HepG2 (cell line): ENCODE data around the gene OLR1. TPM values are rescaled to one million over a fixed set of nuclear protein-coding genes. Genes with fewer than 3 reads are reported as not detected.

Experiments used
- ATAC-seq: fragments of 200-7000 bp; cut with Tn5 transposase; 3 replicates; pipeline ENCODE4 v1.9.1; 2020; ENCODE audit warnings: mild to moderate bottlenecking, moderate library complexity
- BruUV-seq: library from RNA; stranded (reverse); fragments of 400-500 nt; replicated peaks from 2 replicates; lab custom pipeline; 2021; lab: Mats Ljungman, UMichigan
- CTCF ChIA-PET: fragments of 300-600 bp; formaldehyde crosslinking; extraction: SDS; loops from one replicate; lab custom pipeline; 2021; ENCODE audit warnings: low total read pairs, inconsistent platforms, low intra/inter-chr PET ratio; lab: Yijun Ruan, JAX
- POLR2A ChIA-PET: fragments of 350-600 bp; sonication (Branson Sonifier 250); formaldehyde crosslinking; loops from one replicate; lab custom pipeline; 2020; ENCODE audit warnings: antibody characterized with exemption, inconsistent platforms; lab: Yijun Ruan, JAX
- DNase-seq: peaks from one replicate; pipeline ENCODE4 v3.0.0-alpha.2; 2015; ENCODE audit warnings: low spot score
- FAIRE-seq: peaks from 3 replicates; lab custom pipeline; 2011; peaks lifted over from hg19 to GRCh38; lab: Jason Lieb, UNC
- H2AFZ ChIP-seq: one replicate; pipeline ENCODE4 v1.6.1; 2011; ENCODE audit warnings: low read length, inconsistent platforms
- H3K27ac ChIP-seq: fragments of 300-600 bp; 3 replicates; pipeline ENCODE4 v1.8.0; 2011; ENCODE audit warnings: mixed run types, mild to moderate bottlenecking, mixed read lengths, low read length, inconsistent platforms; ENCODE audit not compliant: insufficient read depth; ENCODE audit errors: extremely low read length
- H3K27me3 ChIP-seq, 2 experiments: fragments of 200-600 bp in 1 of 2; 2 replicates in 1 of 2; 3 replicates in 1 of 2; pipeline versions ENCODE4 v1.6.0 to v1.8.0; 2011; ENCODE audit warnings: low read length in 2 of 2, mild to moderate bottlenecking in 2 of 2, moderate library complexity in 2 of 2, inconsistent platforms in 1 of 2; ENCODE audit not compliant: insufficient read depth in 2 of 2, control insufficient read depth in 1 of 2
- H3K36me3 ChIP-seq, 2 experiments: fragments of 200-600 bp in 1 of 2; replicated peaks in 1 of 2; 2 replicates in 1 of 2; 3 replicates in 1 of 2; pipeline versions ENCODE4 v1.5.1 to v1.8.0; 2011; ENCODE audit warnings: low read length in 2 of 2, inconsistent platforms in 1 of 2; ENCODE audit not compliant: insufficient read depth in 2 of 2, control insufficient read depth in 1 of 2
- H3K4me1 ChIP-seq: 2 replicates; pipeline ENCODE4 v1.5.1; 2012; ENCODE audit warnings: low read length, inconsistent platforms; ENCODE audit not compliant: insufficient read depth
- H3K4me2 ChIP-seq: 2 replicates; pipeline ENCODE4 v1.6.0; 2011; ENCODE audit warnings: low read depth, low read length, inconsistent platforms
- H3K4me3 ChIP-seq, 3 experiments: fragments of 200-600 bp in 1 of 3; sonication (generic), shearing (Covaris generic) in 1 of 3; replicated peaks in 1 of 3; 2 replicates each; pipeline ENCODE4 v1.5.1; 2011 to 2016; ENCODE audit warnings: low read length in 3 of 3, inconsistent platforms in 2 of 3, low read depth in 2 of 3, mild to moderate bottlenecking in 2 of 3, control low read depth in 1 of 3, mixed read lengths in 1 of 3; ENCODE audit not compliant: insufficient read depth in 1 of 3
- H3K79me2 ChIP-seq: one replicate; pipeline ENCODE4 v1.6.1; 2011; ENCODE audit warnings: low read length, inconsistent platforms; ENCODE audit not compliant: insufficient read depth
- H3K9ac ChIP-seq: 2 replicates; pipeline ENCODE4 v1.6.0; 2011; ENCODE audit warnings: mild to moderate bottlenecking, low read depth, low read length, inconsistent platforms; ENCODE audit not compliant: insufficient read depth
- H3K9me3 ChIP-seq: 2 replicates; pipeline ENCODE4 v1.5.1; 2012; ENCODE audit warnings: mild to moderate bottlenecking, low read length
- H4K20me1 ChIP-seq: 2 replicates; pipeline ENCODE4 v1.6.0; 2011; ENCODE audit warnings: inconsistent platforms, mild to moderate bottlenecking, low read length, moderate library complexity; ENCODE audit not compliant: insufficient read depth
- CHCHD3 ChIP-seq: sonication (generic); formaldehyde crosslinking; IDR thresholded peaks from 2 replicates; pipeline ENCODE4 v1.8.0; 2022; ENCODE audit warnings: mild to moderate bottlenecking, missing genetic modification reagents, moderate library complexity
- FOXC1 ChIP-seq: sonication (generic); formaldehyde crosslinking; IDR thresholded peaks from 2 replicates; pipeline ENCODE4 v1.8.0; 2022; ENCODE audit warnings: mild to moderate bottlenecking, missing genetic modification reagents, borderline replicate concordance
- HDAC2 ChIP-seq: sonication (generic); formaldehyde crosslinking; IDR thresholded peaks from 2 replicates; pipeline ENCODE4 v1.4.0; 2020; ENCODE audit warnings: missing genetic modification reagents
- HIVEP1 ChIP-seq: sonication (generic); formaldehyde crosslinking; IDR thresholded peaks from 2 replicates; pipeline ENCODE4 v1.4.0; 2020; ENCODE audit warnings: mild to moderate bottlenecking, missing genetic modification reagents
- IRX3 ChIP-seq: sonication (generic); formaldehyde crosslinking; IDR thresholded peaks from 2 replicates; pipeline ENCODE4 v1.8.1; 2023; ENCODE audit warnings: mild to moderate bottlenecking, low read depth, missing genetic modification reagents, borderline replicate concordance
- KAT7 ChIP-seq: IDR thresholded peaks from 2 replicates; pipeline ENCODE4 v1.6.1; 2018; ENCODE audit warnings: borderline replicate concordance, missing compliant biosample characterization
- PAXIP1 ChIP-seq: sonication (generic); formaldehyde crosslinking; conservative IDR thresholded peaks from 2 replicates; pipeline ENCODE4 v1.4.0; 2020; ENCODE audit warnings: mild to moderate bottlenecking, missing genetic modification reagents, moderate library complexity
- PPARG ChIP-seq: conservative IDR thresholded peaks from 2 replicates; pipeline ENCODE4 v1.6.1; 2016; ENCODE audit warnings: missing biosample characterization, missing genetic modification reagents
- PTBP1 ChIP-seq: fragments of 200-400 bp; formaldehyde crosslinking; IDR thresholded peaks from 2 replicates; pipeline ENCODE4 v1.6.1; 2018; ENCODE audit warnings: low read length, low read depth; ENCODE audit not compliant: poor library complexity, severe bottlenecking
- REST ChIP-seq, 2 experiments: IDR thresholded peaks; 2 replicates each; pipeline ENCODE4 v1.6.1; 2011 to 2012; ENCODE audit warnings: low read length in 2 of 2, borderline replicate concordance in 1 of 2, low read depth in 1 of 2, mild to moderate bottlenecking in 1 of 2, moderate library complexity in 1 of 2
- TEAD2 ChIP-seq: sonication (generic); formaldehyde crosslinking; IDR thresholded peaks from 2 replicates; pipeline ENCODE4 v1.9.0; 2021; ENCODE audit warnings: missing genetic modification reagents
- TMF1 ChIP-seq: sonication (generic); formaldehyde crosslinking; IDR thresholded peaks from 2 replicates; pipeline ENCODE4 v1.8.1; 2022; ENCODE audit warnings: low read depth, missing genetic modification reagents
- TRIM24 ChIP-seq: sonication (generic); formaldehyde crosslinking; IDR thresholded peaks from 2 replicates; pipeline ENCODE4 v1.8.0; 2022; ENCODE audit warnings: mild to moderate bottlenecking, missing genetic modification reagents
- ZNF747 ChIP-seq: sonication (generic); formaldehyde crosslinking; IDR thresholded peaks from 2 replicates; pipeline ENCODE4 v1.8.1; 2023; ENCODE audit warnings: missing genetic modification reagents, mild to moderate bottlenecking, borderline replicate concordance
- WGBS: methylation state at CpG from one replicate; pipeline ENCODE4 v1.1.6; 2017; ENCODE audit warnings: low lambda C conversion rate; 5-methylcytosine and 5-hydroxymethylcytosine counted together
- in situ Hi-C: cut with HindIII; loops from 2 replicates; pipeline ENCODE4 v1.10.0; 2017; ENCODE audit warnings: low pct_unique_long_range_greater_than_20kb; ENCODE audit not compliant: extremely low pct_ligation_motif_present
- intact Hi-C: fragments of 100-400 bp; cut with micrococcal nuclease; formaldehyde crosslinking; loops from one replicate; pipeline ENCODE4 v1.10.0; 2022; ENCODE audit not compliant: unreplicated experiment
- polyA plus RNA-seq, 8 experiments: library from polyadenylated mRNA; depleted of rRNA in 3 of 8; stranded (reverse) in 7 of 8; unstranded in 1 of 8; fragments of >200 nt; fragmentation: Illumina TruSeq in 4 of 8; extraction: Trizol in 4 of 8; gene quantifications; 2 replicates each; pipeline versions ENCODE4 v1.2.1 to v1.2.3, GENCODE V29; 2011 to 2016; ENCODE audit warnings: low read depth in 4 of 8, missing spikeins in 1 of 8, mixed read lengths in 1 of 8; ENCODE audit not compliant: insufficient read depth in 1 of 8
- total RNA-seq, 5 experiments: library from RNA; depleted of rRNA; stranded (reverse); fragments of >200 nt; fragmentation: Illumina TruSeq; extraction: Trizol; gene quantifications; 2 replicates each; pipeline ENCODE4 v1.2.3, GENCODE V29; 2016; ENCODE audit warnings: low read depth in 1 of 5
- TF ChIP-seq, protein P1 (sequence below): sonication (generic); formaldehyde crosslinking; conservative IDR thresholded peaks from 2 replicates; pipeline ENCODE4 v1.4.0; 2020; ENCODE audit warnings: missing genetic modification reagents

The OLR1 gene
- total and polyA plus RNA-seq, 2 of the 13 experiments (the other 11 are each of a cell fraction or from before 2014, with no cell fraction given): not detected

- Histone ChIP-seq H3K36me3 (no peaks in the 10 kb centered on the region), H3K9me3 (no peaks in the 10 kb centered on the region), H3K27me3 (0 out of 5 replicates have a peak, but pooled peaks cover 0 to 5% of the 10 kb centered on the region in 2 experiments), H3K4me1 (no peaks in the 10 kb centered on the region), H3K79me2 (no peaks in the 10 kb centered on the region), H3K4me3 (no peak overlapping the region), H3K4me2 (no peak overlapping the region), H3K27ac (no peak overlapping the region), H4K20me1 (no peaks in the 10 kb centered on the region), H2AFZ (no peak overlapping the region), H3K9ac (no peak overlapping the region)
- no peak for FAIRE-seq
- WGBS: 23% methylated on average over 2 of the region's 2 CpGs
- no peak for DNase-seq
- ChIA-PET CTCF (no interaction called here), POLR2A (no interaction called here)
- intact Hi-C loops: loop anchor here (10.0 kb wide), 1 partner anchor 1326 kb away; no protein-coding TSS in a partner anchor
- ATAC-seq: no peak
- no TSS peak for BruUV-seq
- in situ Hi-C loops: no loop called here
- TF ChIP-seq REST (IDR thresholded peaks at IDR 0.05; ENCODE audit: borderline replicate concordance in 1 of 2, low read depth in 1 of 2, low read length in 2 of 2) (no peak), CHCHD3 (CRISPR knock-in tag) (no peak), TEAD2 (no peak), HIVEP1 (no peak), FOXC1 (CRISPR knock-in tag) (no peak), TRIM24 (CRISPR knock-in tag) (no peak), KAT7 (no peak), HDAC2 (CRISPR knock-in tag) (no peak), PAXIP1 (CRISPR knock-in tag) (no peak), PTBP1 (no peak), ZNF747 (no peak), TMF1 (CRISPR knock-in tag) (no peak), PPARG (no peak), IRX3 (CRISPR knock-in tag) (no peak)
- TF ChIP-seq, protein P1, sequence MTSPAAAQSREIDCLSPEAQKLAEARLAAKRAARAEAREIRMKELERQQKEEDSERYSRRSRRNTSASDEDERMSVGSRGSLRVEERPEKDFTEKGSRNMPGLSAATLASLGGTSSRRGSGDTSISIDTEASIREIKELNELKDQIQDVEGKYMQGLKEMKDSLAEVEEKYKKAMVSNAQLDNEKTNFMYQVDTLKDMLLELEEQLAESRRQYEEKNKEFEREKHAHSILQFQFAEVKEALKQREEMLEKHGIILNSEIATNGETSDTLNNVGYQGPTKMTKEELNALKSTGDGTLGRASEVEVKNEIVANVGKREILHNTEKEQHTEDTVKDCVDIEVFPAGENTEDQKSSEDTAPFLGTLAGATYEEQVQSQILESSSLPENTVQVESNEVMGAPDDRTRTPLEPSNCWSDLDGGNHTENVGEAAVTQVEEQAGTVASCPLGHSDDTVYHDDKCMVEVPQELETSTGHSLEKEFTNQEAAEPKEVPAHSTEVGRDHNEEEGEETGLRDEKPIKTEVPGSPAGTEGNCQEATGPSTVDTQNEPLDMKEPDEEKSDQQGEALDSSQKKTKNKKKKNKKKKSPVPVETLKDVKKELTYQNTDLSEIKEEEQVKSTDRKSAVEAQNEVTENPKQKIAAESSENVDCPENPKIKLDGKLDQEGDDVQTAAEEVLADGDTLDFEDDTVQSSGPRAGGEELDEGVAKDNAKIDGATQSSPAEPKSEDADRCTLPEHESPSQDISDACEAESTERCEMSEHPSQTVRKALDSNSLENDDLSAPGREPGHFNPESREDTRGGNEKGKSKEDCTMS: no peak
Measured at GRCh38 chr12:10158406-10158805, 13.5 kb downstream of the OLR1 start.
